ENCODE measurements around the gene SCN10A. TPM values are rescaled to one million over a fixed set of nuclear protein-coding genes. Genes with fewer than 3 reads are reported as not detected.
A peak's percentile ranks its signal among the peaks of the same experiment; 100 is the strongest.

SCN10A gene
- total RNA-seq, 2 experiments from 2014 or later: not detected

DNA sequence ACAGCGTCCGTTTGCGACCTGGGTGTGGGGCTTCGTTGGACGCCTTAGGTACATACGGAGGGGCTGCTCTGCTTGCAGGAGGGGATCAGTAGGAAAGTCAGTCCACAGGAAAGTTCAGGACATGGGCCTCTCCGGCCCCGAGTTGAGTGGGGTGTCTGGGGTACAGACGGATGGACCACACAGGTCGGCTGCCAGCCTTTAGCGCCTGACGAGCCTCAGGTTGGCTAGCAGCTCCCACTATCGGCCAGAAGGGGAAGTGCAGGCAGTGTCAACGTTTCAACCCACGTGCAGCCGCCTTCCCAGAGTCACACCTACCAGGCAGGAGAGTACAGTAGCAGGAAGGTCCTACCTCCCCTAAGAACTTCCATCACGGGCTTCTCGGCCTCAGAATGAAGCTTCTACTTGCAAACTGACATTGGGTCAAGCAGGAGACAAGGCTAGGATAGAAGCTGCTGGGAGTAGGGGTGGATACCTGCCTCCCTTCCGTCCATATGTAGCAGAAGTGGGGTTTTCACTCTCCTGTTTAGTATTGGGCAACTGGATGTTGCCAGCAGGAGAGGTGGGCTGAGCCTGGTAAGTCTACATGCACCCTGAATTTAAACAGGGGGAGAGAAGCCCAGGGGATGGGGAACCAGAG, 164.7 kb downstream of the SCN10A start:
- peaks cover 5% of the 10 kb centered on the region for H3K27me3 Mint-ChIP-seq
- intact Hi-C loops (cut with DNase I, micrococcal nuclease): loop anchor here (1.0 to 10.0 kb wide), 7 partner anchors 130 to 794 kb away; partner anchors contain the start of genes EXOG (in 2 of the 2), SCN11A (in 1 of the 2), SLC25A38 (in 1 of the 2) and WDR48 (in 1 of the 2)
- peak; percentile 83 for DNase-seq
- H3K9me3 Mint-ChIP-seq (ENCODE audit: low read depth): no peaks in the 10 kb centered on the region
- peaks cover 13% of the 10 kb centered on the region for H3K4me1 Mint-ChIP-seq
- H3K27ac Mint-ChIP-seq: no peak overlapping the region
- H3K36me3 Mint-ChIP-seq (ENCODE audit: low read depth): no peaks in the 10 kb centered on the region
- ChIA-PET POLR2A (no interaction called here), CTCF (interaction anchor here (0.7 to 7.1 kb wide), 21 partner anchors 9 to 349 kb away, joined by 3 to 102 read pairs (median 5); partner anchors contain the start of gene EXOG)
- no peak overlapping the region for H3K4me3 Mint-ChIP-seq
- peak; percentile 60 for ATAC-seq

DNA sequence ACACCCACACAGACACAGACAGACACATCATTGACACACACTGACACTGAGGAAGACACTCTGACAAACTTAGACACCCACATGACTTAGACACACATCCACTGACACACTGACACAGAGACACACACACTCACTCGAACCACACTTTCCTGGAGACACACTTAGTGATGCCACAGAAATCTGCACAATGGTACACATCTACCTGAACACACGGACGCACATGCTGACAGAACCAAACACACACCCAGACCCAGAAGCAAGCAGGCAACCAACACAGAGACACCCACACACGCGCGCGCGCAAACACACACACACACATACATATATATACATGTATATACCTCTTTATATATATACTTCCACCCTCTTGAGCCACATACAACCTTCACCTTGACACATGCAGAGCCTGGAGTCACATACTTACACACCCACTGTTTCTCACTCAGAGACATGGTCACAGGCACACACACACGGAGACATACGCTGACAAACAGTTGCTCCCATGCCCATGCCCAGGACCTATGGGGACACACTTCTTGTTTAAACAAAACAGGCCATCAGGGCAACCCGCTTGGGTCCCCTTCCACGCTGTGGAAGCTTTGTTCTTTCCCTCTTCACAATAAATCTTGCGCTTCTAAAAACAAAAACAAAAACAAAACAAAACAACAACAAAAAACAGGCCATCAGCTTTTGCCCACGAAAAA, 165.6 kb downstream of the SCN10A start:
- Mint-ChIP-seq H3K4me3 (no peak overlapping the region), H3K9me3 (ENCODE audit: low read depth) (no peaks in the 10 kb centered on the region), H3K27me3 (peaks cover 5% of the 10 kb centered on the region), H3K4me1 (peaks cover 11% of the 10 kb centered on the region), H3K27ac (no peak overlapping the region), H3K36me3 (ENCODE audit: low read depth) (no peaks in the 10 kb centered on the region)
- intact Hi-C loops (cut with DNase I, micrococcal nuclease): loop anchor here (2.0 to 10.0 kb wide), 5 partner anchors 154 to 793 kb away; partner anchors contain the start of genes EXOG (in 1 of the 2), SCN11A (in 1 of the 2), SLC25A38 (in 1 of the 2) and WDR48 (in 1 of the 2)
- ATAC-seq (no peak), DNase-seq (no peak)
- CTCF ChIA-PET: interaction anchor here (0.7 to 7.1 kb wide), 16 partner anchors 8 to 350 kb away, joined by 3 to 102 read pairs (median 4); no protein-coding TSS in a partner anchor
- POLR2A ChIA-PET: no interaction called here

DNA sequence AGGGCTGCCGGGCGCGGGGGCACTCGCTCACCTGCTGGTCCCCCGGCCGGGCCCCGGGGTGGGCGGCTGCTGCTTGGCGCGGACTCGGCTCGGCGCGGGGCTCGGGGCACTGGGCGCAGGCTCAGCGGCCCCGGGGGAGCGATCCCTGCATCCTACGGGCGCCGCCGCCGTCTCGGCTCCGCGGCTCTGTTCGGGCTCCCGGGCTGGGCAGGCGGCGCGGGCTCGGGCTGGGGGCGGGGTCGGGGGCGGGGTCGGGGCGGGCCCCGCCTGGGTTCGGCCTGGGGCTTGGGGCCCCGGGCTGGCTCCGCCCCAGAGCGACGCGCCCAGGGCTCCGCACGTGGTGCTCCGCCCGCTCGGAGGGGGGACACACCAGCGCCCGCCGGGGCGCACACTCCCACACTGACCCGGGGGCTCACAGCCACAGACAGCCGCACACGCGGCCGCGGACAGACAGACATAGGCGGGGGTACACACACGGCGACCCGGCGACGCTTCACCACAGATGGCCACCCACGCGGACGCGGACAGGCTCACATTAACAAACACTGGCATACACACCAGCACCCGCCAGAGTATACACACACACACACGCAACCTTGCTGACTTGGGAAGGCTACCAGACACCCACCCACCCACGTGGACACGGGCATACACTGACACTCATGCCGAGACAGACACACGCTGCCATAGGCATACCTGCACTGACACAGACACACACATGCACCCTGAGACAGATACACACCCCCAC, 166.3 kb downstream of the SCN10A start, which contains the start of gene SCN5A:
TSS of gene SCN5A (minus strand) at position 188 of the 748 bp plus-strand sequence. CDS start 16,380 bp downstream, outside the sequence.
- peak; percentile 86 for ATAC-seq
- peak; percentile 75 for DNase-seq
- POLR2A ChIA-PET: no interaction called here
- H3K27me3 Mint-ChIP-seq: peaks cover 5% of the 10 kb centered on the region
- CTCF ChIA-PET: no interaction called here
- H3K36me3 Mint-ChIP-seq (ENCODE audit: low read depth): no peaks in the 10 kb centered on the region
- H3K4me3 Mint-ChIP-seq: peak within 1 kb of the TSS; percentile 49
- H3K27ac Mint-ChIP-seq: no peak within 1 kb of the TSS
- no peaks in the 10 kb centered on the region for H3K9me3 Mint-ChIP-seq (ENCODE audit: low read depth)
- H3K4me1 Mint-ChIP-seq: peaks cover 11% of the 10 kb centered on the region
- intact Hi-C loops (cut with DNase I, micrococcal nuclease): loop anchor here (1.0 to 10.0 kb wide), 8 partner anchors 153 to 792 kb away; partner anchors contain the start of genes ACAA1 (in 1 of the 2), ACVR2B (in 1 of the 2), DLEC1 (in 1 of the 2) and EXOG (in 1 of the 2)

GRCh38 chr3:38648659-38649499, 167.1 kb downstream of the SCN10A start:
- CTCF ChIA-PET: interaction anchor here (1.5 to 3.4 kb wide), 2 partner anchors 7 to 128 kb away, joined by 4 to 13 read pairs; no protein-coding TSS in a partner anchor
- intact Hi-C loops (cut with DNase I, micrococcal nuclease): loop anchor here in 1 of 2 experiments (1.0 to 2.0 kb wide), 3 partner anchors 196 to 610 kb away; partner anchors contain the start of genes ACAA1, ACVR2B and DLEC1
- H3K36me3 Mint-ChIP-seq (ENCODE audit: low read depth): no peaks in the 10 kb centered on the region

GRCh38 chr3:38648024-38648658, 167.9 kb downstream of the SCN10A start:
- ChIA-PET CTCF (interaction anchor here (1.4 to 3.4 kb wide), 4 partner anchors 8 to 128 kb away, joined by 4 to 13 read pairs (median 4); no protein-coding TSS in a partner anchor), POLR2A (no interaction called here)
- intact Hi-C loops (cut with DNase I, micrococcal nuclease): loop anchor here in 1 of 2 experiments (2.0 kb wide), 1 partner anchor 609 kb away; the partner anchor contains the start of gene DLEC1
- ATAC-seq (no peak), DNase-seq (no peak)
- Mint-ChIP-seq H3K4me3 (peak overlapping the region; percentile 49), H3K27me3 (peaks cover 8% of the 10 kb centered on the region), H3K4me1 (peaks cover 7% of the 10 kb centered on the region), H3K9me3 (ENCODE audit: low read depth) (no peaks in the 10 kb centered on the region), H3K27ac (no peak overlapping the region), H3K36me3 (ENCODE audit: low read depth) (no peaks in the 10 kb centered on the region)

More at GRCh38 chr3:38648659-38649499, 167.1 kb downstream of the SCN10A start:
- no peak overlapping the region for H3K27ac Mint-ChIP-seq
- DNase-seq: no peak
- POLR2A ChIA-PET: no interaction called here
- no peak for ATAC-seq
- H3K27me3 Mint-ChIP-seq: peaks cover 8% of the 10 kb centered on the region
- H3K4me3 Mint-ChIP-seq: peak overlapping the region; percentile 49
- no peaks in the 10 kb centered on the region for H3K9me3 Mint-ChIP-seq (ENCODE audit: low read depth)
- peaks cover 11% of the 10 kb centered on the region for H3K4me1 Mint-ChIP-seq

GRCh38 chr3:38647217-38647970, 168.6 kb downstream of the SCN10A start:
- no peak for DNase-seq
- peaks cover 8% of the 10 kb centered on the region for H3K27me3 Mint-ChIP-seq
- CTCF ChIA-PET: interaction anchor here (0.8 to 3.4 kb wide), 9 partner anchors 8 to 301 kb away, joined by 3 to 13 read pairs (median 4); partner anchors contain the start of genes EXOG and XYLB
- no peaks in the 10 kb centered on the region for H3K9me3 Mint-ChIP-seq (ENCODE audit: low read depth)
- H3K27ac Mint-ChIP-seq: no peak overlapping the region
- peaks cover 6% of the 10 kb centered on the region for H3K4me1 Mint-ChIP-seq
- POLR2A ChIA-PET: no interaction called here
- intact Hi-C loops (cut with DNase I, micrococcal nuclease): loop anchor here in 1 of 2 experiments (2.0 kb wide), 1 partner anchor 353 kb away; no protein-coding TSS in a partner anchor
- H3K4me3 Mint-ChIP-seq: no peak overlapping the region
- no peaks in the 10 kb centered on the region for H3K36me3 Mint-ChIP-seq (ENCODE audit: low read depth)
- no peak for ATAC-seq

Other genes starting within 250 kb of the SCN10A start
- gene SCN5A, start 166.5 kb downstream of the SCN10A start, total RNA-seq: under 1 TPM; 0.14 to 0.39 TPM
- gene SCN11A, start 235.7 kb upstream of the SCN10A start, total RNA-seq: under 1 TPM; 0.07 to 0.09 TPM
- gene WDR48, start 235.8 kb upstream of the SCN10A start, total RNA-seq: 10 to 100 TPM; 33.3 to 36.5 TPM

Measured in activated CD4-positive, alpha-beta T cell treated with anti-CD3 and anti-CD28 coated beads for 36 hours (primary cell).